Neuron (in vitro differentiated cells): Measurements from ENCODE around the gene FCN3.
A peak's percentile ranks its signal among the peaks of the same experiment; 100 is the strongest.

Source experiments
- H2AFZ ChIP-seq: one replicate; pipeline ENCODE4 v1.6.1; 2013; ENCODE audit warnings: low read depth, mild to moderate bottlenecking, inconsistent platforms, low read length, moderate library complexity
- H3K27me3 ChIP-seq: one replicate; pipeline ENCODE4 v1.6.1; 2013; ENCODE audit warnings: low read length; ENCODE audit not compliant: insufficient read depth
- H3K36me3 ChIP-seq: one replicate; pipeline ENCODE4 v1.6.1; 2013; ENCODE audit warnings: low read length; ENCODE audit not compliant: insufficient read depth
- H3K4me1 ChIP-seq: one replicate; pipeline ENCODE4 v1.6.1; 2013; ENCODE audit warnings: low read length; ENCODE audit not compliant: insufficient read depth
- H3K4me3 ChIP-seq: 2 replicates; pipeline ENCODE4 v1.5.1; 2013; ENCODE audit warnings: mild to moderate bottlenecking, low read length, moderate library complexity
- H3K9me3 ChIP-seq: one replicate; pipeline ENCODE4 v1.6.1; 2013; ENCODE audit warnings: low read length

Gene FCN3

DNA sequence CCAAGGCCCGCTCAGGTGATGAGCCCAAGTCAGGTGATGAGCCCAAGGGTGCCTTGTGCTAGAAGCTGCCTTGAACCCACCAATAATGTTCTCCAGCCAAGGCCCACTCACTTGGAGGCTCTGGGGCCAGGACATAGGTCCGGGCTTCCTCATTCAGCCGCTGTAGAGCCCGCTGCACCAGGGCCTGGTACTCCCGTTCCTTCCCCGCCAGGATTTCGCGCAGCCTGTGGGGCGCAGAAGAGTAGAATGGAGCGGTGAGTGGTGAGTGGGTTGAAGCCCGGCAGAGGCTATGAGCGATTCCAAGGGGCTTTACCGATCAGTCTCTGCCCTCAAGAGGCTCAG is 18.4 kb downstream of the FCN3 start:
- no peaks in the 10 kb centered on the region for H3K9me3 ChIP-seq
- H3K27me3 ChIP-seq: no peaks in the 10 kb centered on the region
- H3K4me3 ChIP-seq: no peak overlapping the region
- no peaks in the 10 kb centered on the region for H3K4me1 ChIP-seq
- peaks cover 7% of the 10 kb centered on the region for H3K36me3 ChIP-seq
- H2AFZ ChIP-seq: no peak overlapping the region

- no peak overlapping the region for H3K4me3 ChIP-seq
- H3K4me1 ChIP-seq: no peaks in the 10 kb centered on the region
- no peaks in the 10 kb centered on the region for H3K27me3 ChIP-seq
- H3K9me3 ChIP-seq: no peaks in the 10 kb centered on the region
- peaks cover 7% of the 10 kb centered on the region for H3K36me3 ChIP-seq
- no peak overlapping the region for H2AFZ ChIP-seq
These were observed 18.9 kb downstream of the FCN3 start for GRCh38 chr1:27355683-27356082.

GRCh38 chr1:27353629-27354028 is 21.0 kb downstream of the FCN3 start:
- no peaks in the 10 kb centered on the region for H3K4me1 ChIP-seq
- no peaks in the 10 kb centered on the region for H3K9me3 ChIP-seq
- no peak overlapping the region for H3K4me3 ChIP-seq
- no peaks in the 10 kb centered on the region for H3K27me3 ChIP-seq
- H3K36me3 ChIP-seq: peaks cover 7% of the 10 kb centered on the region
- no peak overlapping the region for H2AFZ ChIP-seq

DNA sequence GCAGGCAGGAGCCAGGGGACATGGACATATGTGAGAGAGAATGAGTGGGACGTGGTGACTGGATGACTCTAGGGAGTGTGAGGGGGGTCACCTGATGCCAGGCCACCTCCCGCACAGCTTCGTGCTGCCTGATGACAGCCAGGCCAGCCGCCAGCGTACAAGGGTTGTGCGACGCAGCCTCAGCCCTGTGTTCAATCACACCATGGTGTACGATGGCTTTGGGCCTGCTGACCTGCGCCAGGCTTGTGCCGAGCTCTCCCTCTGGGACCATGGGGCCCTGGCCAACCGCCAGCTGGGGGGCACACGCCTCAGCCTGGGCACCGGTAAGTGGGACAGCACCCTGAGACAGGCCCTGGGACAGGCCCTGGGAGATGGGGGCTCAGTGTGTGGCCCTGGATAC is 21.5 kb downstream of the FCN3 start:
- H3K4me1 ChIP-seq: no peaks in the 10 kb centered on the region
- no peaks in the 10 kb centered on the region for H3K9me3 ChIP-seq
- H3K27me3 ChIP-seq: no peaks in the 10 kb centered on the region
- H3K4me3 ChIP-seq: no peak overlapping the region
- peaks cover 7% of the 10 kb centered on the region for H3K36me3 ChIP-seq
- H2AFZ ChIP-seq: no peak overlapping the region

DNA sequence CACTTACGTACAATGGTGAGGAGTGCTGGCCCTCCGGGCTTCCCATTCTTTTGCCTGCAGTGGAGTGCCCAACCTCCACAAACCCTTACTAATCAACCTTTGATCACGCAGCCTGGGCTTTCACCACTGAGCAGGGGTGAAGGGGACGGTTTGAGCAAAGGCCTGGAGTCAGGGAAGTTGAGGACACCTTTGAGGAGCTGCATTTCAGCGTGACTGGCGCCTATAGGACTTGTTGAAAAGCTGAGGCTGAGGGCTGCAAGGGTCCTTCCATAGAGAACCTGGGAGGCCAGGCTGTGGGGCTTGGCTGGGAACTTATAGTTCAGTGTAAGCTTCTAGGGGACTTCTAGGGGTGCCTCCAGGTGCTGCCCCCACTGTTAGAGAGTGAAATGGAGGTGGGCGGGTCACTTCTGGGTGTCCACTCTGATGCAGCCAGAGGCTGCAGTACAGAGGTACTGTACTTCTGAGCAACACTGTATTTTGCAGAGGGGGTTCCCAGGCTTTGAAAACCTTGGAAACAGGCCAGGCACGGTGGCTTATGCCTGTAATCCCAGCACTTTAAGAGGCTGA is 23.0 kb downstream of the FCN3 start:
- H2AFZ ChIP-seq: peak overlapping the region; percentile 51
- H3K27me3 ChIP-seq: no peaks in the 10 kb centered on the region
- peaks cover 7% of the 10 kb centered on the region for H3K36me3 ChIP-seq
- peak overlapping the region; percentile 12 for H3K4me3 ChIP-seq
- no peaks in the 10 kb centered on the region for H3K9me3 ChIP-seq
- no peaks in the 10 kb centered on the region for H3K4me1 ChIP-seq

- H3K9me3 ChIP-seq: no peaks in the 10 kb centered on the region
- no peaks in the 10 kb centered on the region for H3K4me1 ChIP-seq
- H2AFZ ChIP-seq: peak overlapping the region; percentile 51
- peak overlapping the region; percentile 12 for H3K4me3 ChIP-seq
- no peaks in the 10 kb centered on the region for H3K27me3 ChIP-seq
- H3K36me3 ChIP-seq: peaks cover 7% of the 10 kb centered on the region
These were observed 23.7 kb downstream of the FCN3 start for GRCh38 chr1:27350663-27351540.

DNA sequence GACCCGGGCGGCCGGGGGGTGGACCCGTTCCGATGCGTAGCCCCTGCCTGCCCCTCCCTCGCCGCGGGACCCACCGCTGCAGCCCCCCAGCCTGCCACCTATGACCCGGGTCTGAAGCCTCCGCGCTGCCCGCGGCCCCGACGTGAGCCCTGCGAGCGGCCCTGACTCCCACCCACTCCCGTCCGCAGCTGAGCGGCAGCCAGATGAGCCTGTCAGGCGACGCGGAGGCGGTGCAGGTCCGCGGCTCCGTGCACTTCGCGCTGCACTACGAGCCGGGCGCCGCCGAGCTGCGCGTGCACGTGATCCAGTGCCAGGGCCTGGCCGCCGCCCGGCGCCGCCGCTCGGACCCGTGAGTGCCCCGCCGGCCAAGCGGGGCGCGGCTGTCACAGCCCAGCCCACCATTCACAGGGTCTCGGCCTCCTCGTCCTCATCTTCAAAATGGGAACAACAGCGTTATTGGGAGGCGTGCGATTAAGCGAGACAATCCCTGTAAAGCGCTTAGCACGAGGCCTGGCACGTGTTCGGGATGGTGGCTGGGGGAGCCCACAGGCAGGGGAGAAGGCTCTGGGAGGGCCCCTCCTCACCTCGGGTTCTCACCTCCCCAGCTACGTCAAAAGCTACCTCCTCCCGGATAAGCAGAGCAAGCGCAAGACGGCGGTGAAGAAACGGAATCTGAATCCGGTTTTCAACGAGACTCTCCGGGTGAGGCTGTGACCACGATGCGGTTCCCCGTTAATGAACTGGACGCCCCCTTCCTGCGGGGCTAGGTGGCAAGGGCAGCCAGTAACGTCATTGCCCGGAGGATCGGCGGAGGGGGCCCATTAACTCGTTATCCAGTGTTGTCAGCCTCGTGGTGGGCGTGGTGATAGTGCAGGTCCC is 24.6 kb downstream of the FCN3 start:
- Histone ChIP-seq H3K4me3 (no peak overlapping the region), H3K4me1 (no peaks in the 10 kb centered on the region)

DNA sequence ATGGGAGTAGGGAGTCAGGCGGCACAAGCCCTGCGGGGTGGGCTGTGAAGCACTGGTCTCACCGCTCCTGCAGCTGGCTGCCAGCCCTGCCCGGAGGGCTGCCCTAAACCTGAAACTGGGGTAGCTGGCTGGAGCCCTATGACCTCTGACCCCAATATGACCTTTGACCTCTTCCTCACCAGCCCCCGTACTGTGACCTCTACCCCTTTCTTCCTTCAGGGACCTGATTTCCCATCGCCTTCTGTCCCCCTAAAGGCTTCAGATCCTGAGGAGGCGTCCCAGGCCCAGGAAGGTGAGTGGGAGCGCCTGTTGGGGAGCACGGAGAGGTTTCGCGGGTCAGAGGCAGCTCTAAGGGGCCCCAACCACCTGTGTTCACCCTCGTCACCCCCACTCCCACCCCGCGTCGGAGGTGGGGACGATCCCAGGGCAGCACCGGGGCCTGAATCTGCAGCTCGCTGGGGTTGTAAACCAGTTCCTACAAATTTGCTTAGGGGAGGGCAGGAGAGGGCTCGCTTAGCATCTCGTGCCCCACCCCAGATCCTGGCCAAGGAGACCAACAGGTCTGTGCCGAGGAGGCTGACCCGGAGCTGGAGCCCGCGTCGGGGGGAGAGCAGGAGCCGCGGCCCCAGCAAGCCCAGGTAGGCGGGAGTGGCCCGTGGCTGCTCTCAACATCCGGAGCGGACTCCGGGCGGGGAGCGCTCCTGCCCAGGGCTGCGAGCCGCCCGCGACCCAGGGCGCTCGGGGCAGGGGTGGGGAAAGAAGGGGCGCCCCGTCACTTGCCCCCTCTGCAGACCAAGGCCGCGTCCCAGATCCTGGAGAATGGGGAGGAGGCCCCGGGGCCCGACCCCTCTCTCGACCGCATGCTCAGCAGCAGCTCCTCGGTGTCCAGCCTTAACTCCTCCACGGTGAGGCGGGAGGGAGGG is 25.5 kb downstream of the FCN3 start:
- no peaks in the 10 kb centered on the region for H3K27me3 ChIP-seq
- H3K9me3 ChIP-seq: no peaks in the 10 kb centered on the region
- H3K4me1 ChIP-seq: no peaks in the 10 kb centered on the region
- peak overlapping the region; percentile 31 for H3K4me3 ChIP-seq
- no peak overlapping the region for H2AFZ ChIP-seq
- no peaks in the 10 kb centered on the region for H3K36me3 ChIP-seq

More for the DNA sequence above, 24.6 kb downstream of the FCN3 start:
- Histone ChIP-seq H2AFZ (no peak overlapping the region), H3K9me3 (no peaks in the 10 kb centered on the region), H3K27me3 (no peaks in the 10 kb centered on the region), H3K36me3 (no peaks in the 10 kb centered on the region)

DNA sequence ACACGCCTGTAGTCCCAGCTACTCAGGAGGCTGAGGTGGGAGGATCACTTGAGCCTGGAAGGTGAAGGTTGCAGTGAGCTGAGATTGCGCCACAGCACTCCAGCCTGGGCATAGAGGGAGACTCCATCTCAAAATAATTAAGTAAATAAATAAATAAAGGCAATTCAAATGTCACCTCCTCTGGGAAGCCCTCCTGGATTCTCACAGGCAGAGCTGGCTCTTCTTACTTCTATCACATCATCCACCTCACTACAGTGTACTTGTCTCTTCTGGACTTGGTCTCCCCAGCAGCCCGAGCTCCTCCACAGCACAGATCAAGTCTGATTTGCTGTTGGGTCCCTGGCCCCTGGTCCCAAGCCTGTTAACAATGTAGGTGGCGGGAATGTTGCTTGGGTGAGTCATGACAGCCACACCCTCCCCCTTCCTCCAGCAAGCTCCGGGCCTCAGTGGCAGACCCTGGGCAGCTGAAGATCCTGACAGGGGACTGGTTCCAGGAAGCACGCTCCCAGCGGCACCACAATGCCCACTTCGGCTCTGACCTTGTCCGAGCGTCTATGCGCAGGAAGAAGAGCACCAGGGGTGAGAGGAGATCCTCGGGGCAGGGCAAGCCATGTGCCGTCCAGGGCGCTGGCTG is 27.5 kb downstream of the FCN3 start:
- H3K4me1 ChIP-seq: peaks cover 12% of the 10 kb centered on the region
- H2AFZ ChIP-seq: no peak overlapping the region

DNA sequence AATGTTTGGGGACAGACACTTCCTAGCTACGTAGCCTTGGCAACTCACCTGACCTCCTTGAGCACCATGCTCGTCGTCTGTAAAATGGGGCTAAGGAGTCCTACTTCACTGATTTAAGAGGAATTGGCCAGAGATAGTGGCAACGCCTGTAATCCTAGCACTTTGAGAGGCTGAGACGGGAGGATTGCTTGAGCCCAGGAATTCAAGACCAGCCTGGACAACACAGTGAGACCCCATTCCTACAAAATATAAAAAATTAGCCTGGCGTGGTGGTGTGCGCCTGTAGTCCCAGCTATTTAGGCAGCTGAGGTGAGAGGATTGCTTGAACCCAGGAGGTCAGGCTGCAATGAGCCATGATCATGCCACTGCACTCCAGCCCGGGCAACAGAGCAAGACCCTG is 28.3 kb downstream of the FCN3 start:
- Histone ChIP-seq H3K4me3 (no peak overlapping the region), H3K4me1 (peaks cover 20% of the 10 kb centered on the region), H3K9me3 (no peaks in the 10 kb centered on the region), H3K27me3 (no peaks in the 10 kb centered on the region), H3K36me3 (no peaks in the 10 kb centered on the region), H2AFZ (no peak overlapping the region)

More for the DNA sequence above, 27.5 kb downstream of the FCN3 start:
- Histone ChIP-seq H3K9me3 (no peaks in the 10 kb centered on the region), H3K4me3 (no peak overlapping the region), H3K27me3 (no peaks in the 10 kb centered on the region), H3K36me3 (no peaks in the 10 kb centered on the region)

DNA sequence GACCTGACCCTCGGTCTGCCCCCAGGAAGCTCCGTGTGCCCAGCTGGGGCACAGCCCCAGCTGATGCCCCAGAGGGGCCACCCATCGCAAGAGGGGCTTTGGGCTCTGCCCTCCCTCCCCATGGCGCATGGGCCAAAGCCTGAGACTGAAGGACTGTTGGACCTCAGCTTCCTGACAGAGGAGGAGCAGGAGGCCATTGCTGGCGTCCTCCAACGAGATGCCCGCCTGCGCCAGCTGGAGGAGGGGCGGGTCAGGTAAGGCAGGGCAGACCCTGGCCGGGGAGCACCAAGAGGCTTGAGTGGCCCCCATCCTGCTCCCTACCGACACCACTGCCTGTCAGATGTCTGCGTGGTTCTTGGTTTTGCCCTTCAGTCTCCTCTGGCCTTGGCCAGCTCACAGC is 29.4 kb downstream of the FCN3 start:
- H3K9me3 ChIP-seq: no peaks in the 10 kb centered on the region

GRCh38 chr1:27343639-27344025 is 31.0 kb downstream of the FCN3 start:
- no peak overlapping the region for H3K4me3 ChIP-seq
- no peak overlapping the region for H2AFZ ChIP-seq
- H3K27me3 ChIP-seq: no peaks in the 10 kb centered on the region
- no peaks in the 10 kb centered on the region for H3K9me3 ChIP-seq
- H3K4me1 ChIP-seq: peaks cover 28% of the 10 kb centered on the region
- no peaks in the 10 kb centered on the region for H3K36me3 ChIP-seq

More for the DNA sequence above, 29.4 kb downstream of the FCN3 start:
- no peak overlapping the region for H3K4me3 ChIP-seq
- no peaks in the 10 kb centered on the region for H3K36me3 ChIP-seq
- H2AFZ ChIP-seq: no peak overlapping the region
- H3K4me1 ChIP-seq: peaks cover 20% of the 10 kb centered on the region
- no peaks in the 10 kb centered on the region for H3K27me3 ChIP-seq
